Measurements from ENCODE around the gene ADAMTS4.

GRCh38 chr1:161196521-161197451, 2.1 kb downstream of the ADAMTS4 start:
- no peak for TF ChIP-seq CTCF (IDR thresholded peaks at IDR 0.05)
- TF ChIP-seq EP300 (IDR thresholded peaks at IDR 0.05) = no peak
- no peak for TF ChIP-seq POLR2A (IDR thresholded peaks at IDR 0.05)

Data from sigmoid colon (tissue), 4 donors.